ENCODE data around the gene RFLNA. TPM values are rescaled to one million over a fixed set of nuclear protein-coding genes. Genes with fewer than 3 reads are reported as not detected.

The RFLNA gene
- total RNA-seq, 4 donors from 2014 or later: 0.72 to 1.6 (median 0.82) TPM

DNA sequence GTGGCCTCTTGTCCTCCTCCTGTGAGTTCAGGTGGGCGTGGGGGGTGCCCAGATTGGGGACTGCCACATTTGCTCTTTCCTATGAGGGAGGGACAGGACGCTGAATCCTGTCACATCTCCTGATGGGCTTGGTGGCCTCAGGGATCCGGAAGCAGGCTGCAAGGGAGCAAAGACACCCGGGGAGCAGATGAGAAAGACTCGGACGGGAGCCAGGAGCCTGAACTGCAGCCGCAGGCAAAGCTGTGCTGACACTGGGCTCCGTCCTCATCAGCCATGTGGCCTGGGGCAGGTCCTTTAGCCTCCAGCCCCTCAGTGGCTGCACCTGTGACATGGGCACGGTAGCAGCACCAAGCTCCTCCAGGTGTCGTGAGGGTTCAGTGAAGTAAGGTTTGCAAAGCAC, 40.8 kb upstream of the RFLNA start:
- intact Hi-C loops (cut with DNase I; ENCODE audit: low total_unique reads): no loop called here
- no peak for DNase-seq (ENCODE audit: low spot score in 2 of 2)
- no peak for TF ChIP-seq POLR2A (IDR thresholded peaks at IDR 0.05)
- TF ChIP-seq, protein P1, sequence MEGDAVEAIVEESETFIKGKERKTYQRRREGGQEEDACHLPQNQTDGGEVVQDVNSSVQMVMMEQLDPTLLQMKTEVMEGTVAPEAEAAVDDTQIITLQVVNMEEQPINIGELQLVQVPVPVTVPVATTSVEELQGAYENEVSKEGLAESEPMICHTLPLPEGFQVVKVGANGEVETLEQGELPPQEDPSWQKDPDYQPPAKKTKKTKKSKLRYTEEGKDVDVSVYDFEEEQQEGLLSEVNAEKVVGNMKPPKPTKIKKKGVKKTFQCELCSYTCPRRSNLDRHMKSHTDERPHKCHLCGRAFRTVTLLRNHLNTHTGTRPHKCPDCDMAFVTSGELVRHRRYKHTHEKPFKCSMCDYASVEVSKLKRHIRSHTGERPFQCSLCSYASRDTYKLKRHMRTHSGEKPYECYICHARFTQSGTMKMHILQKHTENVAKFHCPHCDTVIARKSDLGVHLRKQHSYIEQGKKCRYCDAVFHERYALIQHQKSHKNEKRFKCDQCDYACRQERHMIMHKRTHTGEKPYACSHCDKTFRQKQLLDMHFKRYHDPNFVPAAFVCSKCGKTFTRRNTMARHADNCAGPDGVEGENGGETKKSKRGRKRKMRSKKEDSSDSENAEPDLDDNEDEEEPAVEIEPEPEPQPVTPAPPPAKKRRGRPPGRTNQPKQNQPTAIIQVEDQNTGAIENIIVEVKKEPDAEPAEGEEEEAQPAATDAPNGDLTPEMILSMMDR (IDR thresholded peaks at IDR 0.05): no peak
- WGBS, 2 donors: 84% methylated on average over 10 of the region's 10 CpGs
- H3K4me3 ChIP-seq (ENCODE audit: low read depth, poor library complexity, severe bottlenecking): no peak overlapping the region

GRCh38 chr12:124259154-124260066, 35.5 kb upstream of the RFLNA start:
- WGBS, 2 donors: 32 to 34% methylated on average over 23 of the region's 23 CpGs
- TF ChIP-seq, protein P1 (IDR thresholded peaks at IDR 0.05): no peak
- TF ChIP-seq POLR2A (IDR thresholded peaks at IDR 0.05): no peak
- no peak for DNase-seq (ENCODE audit: low spot score in 2 of 2)
- intact Hi-C loops (cut with DNase I; ENCODE audit: low total_unique reads): no loop called here
- no peak overlapping the region for H3K4me3 ChIP-seq (ENCODE audit: low read depth, poor library complexity, severe bottlenecking)

GRCh38 chr12:124261885-124262284, 33.0 kb upstream of the RFLNA start:
- no peak overlapping the region for H3K4me3 ChIP-seq (ENCODE audit: low read depth, poor library complexity, severe bottlenecking)
- DNase-seq (ENCODE audit: low spot score in 2 of 2): no peak
- intact Hi-C loops (cut with DNase I; ENCODE audit: low total_unique reads): no loop called here
- TF ChIP-seq, protein P1 (IDR thresholded peaks at IDR 0.05): no peak
- TF ChIP-seq POLR2A (IDR thresholded peaks at IDR 0.05): no peak
- WGBS, 2 donors: 81 to 90% methylated on average over 9 of the region's 12 CpGs

DNA sequence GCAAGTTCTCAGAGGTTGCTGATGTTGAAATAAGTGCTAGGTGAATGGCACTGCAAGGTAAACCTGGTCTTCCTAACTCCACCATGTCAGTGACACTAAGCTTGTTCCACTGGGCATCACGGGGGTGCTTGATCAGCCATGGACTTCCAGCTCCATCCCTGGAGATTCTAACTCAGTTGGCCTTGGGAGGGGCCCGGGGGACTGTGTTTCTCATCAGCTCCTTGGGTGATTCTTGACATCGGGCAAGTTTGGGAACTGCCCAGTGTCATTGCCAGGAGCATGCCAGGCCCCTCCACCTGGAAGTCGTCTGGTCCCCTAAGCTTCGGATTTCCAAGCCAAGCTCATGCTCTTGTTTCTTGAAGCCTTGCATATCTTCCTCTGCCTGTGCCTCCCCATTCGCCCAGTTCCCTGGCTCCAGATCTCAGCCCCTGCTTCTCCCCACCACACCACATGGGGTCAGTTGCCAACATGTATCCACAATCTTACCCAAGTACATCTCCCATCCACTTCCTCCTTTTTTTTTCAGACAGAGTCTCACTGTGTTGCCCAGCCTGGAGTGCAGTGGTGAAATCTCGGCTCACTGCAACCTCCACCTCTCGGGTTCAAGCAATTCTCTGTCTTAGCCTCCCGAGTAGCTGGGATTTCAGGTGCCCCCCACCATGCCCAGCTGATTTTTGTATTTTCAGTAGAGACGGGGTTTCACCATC, 30.7 kb upstream of the RFLNA start:
- DNase-seq (ENCODE audit: low spot score in 2 of 2): no peak
- intact Hi-C loops (cut with DNase I; ENCODE audit: low total_unique reads): no loop called here
- H3K4me3 ChIP-seq (ENCODE audit: low read depth, poor library complexity, severe bottlenecking): no peak overlapping the region
- 91 to 93% methylated on average over 9 to 10 of the region's 10 CpGs for WGBS, 2 donors
- TF ChIP-seq POLR2A (IDR thresholded peaks at IDR 0.05): no peak
- TF ChIP-seq, protein P1 (IDR thresholded peaks at IDR 0.05): no peak

DNA sequence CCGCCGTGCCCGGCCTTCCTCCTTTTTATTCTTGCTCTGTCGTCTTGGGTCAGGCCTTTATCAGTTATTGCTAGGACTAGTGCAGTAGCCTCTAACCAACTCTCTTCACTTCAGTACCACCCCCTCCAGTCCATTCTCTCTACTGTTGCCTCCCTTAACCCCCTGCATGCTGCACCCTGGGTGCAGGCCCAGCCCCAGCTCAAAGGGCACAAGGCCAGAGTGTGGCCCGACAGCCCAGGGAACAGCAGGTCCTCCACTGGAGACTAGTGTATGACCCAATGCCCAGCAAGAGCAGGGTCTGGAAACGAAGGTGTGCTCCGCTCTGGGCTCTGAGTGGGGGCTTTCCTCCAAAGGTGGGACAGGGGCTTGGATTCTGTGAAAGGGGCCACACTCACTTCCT, 30.0 kb upstream of the RFLNA start:
- H3K4me3 ChIP-seq (ENCODE audit: low read depth, poor library complexity, severe bottlenecking): no peak overlapping the region
- TF ChIP-seq, protein P1 (IDR thresholded peaks at IDR 0.05): no peak
- TF ChIP-seq POLR2A (IDR thresholded peaks at IDR 0.05): no peak
- intact Hi-C loops (cut with DNase I; ENCODE audit: low total_unique reads): no loop called here
- 86 to 96% methylated on average over 7 of the region's 7 CpGs for WGBS, 2 donors
- DNase-seq (ENCODE audit: low spot score in 2 of 2): no peak

Data from lower leg skin (tissue), 4 donors.